ENCODE measurements around the gene ZC3H7A. TPM values are rescaled to one million over a fixed set of nuclear protein-coding genes. Genes with fewer than 3 reads are reported as not detected.

The ZC3H7A gene
- total RNA-seq, 1 experiment from 2014 or later = 70.9 TPM

GRCh38 chr16:11705311-11706025, 91.6 kb downstream of the ZC3H7A start:
- H3K9me3 Mint-ChIP-seq (ENCODE audit: low read depth, unreplicated experiment) = no peaks in the 10 kb centered on the region
- no peak overlapping the region for H3K4me3 Mint-ChIP-seq (ENCODE audit: low read depth, unreplicated experiment)
- intact Hi-C loops (cut with micrococcal nuclease; ENCODE audit: unreplicated experiment) = no loop called here
- no peak for TF ChIP-seq CTCF (IDR thresholded peaks at IDR 0.05; ENCODE audit: unreplicated experiment)
- no peak for DNase-seq
- peak overlapping the region; percentile 18 for H3K27ac Mint-ChIP-seq (ENCODE audit: unreplicated experiment)
- no TSS peak for BruUV-seq (replicated peaks)
- CTCF ChIA-PET = interaction anchor here (0.6 to 1.4 kb wide), 2 partner anchors 10 to 731 kb away, joined by 3 read pairs; no protein-coding TSS in a partner anchor
- no peaks in the 10 kb centered on the region for H3K27me3 Mint-ChIP-seq (ENCODE audit: unreplicated experiment)
- H3K36me3 Mint-ChIP-seq (ENCODE audit: insufficient read depth, unreplicated experiment) = peaks cover 39% of the 10 kb centered on the region
- H3K4me1 Mint-ChIP-seq (ENCODE audit: low read depth, unreplicated experiment) = peaks cover 9% of the 10 kb centered on the region

Other genes with a start within 250 kb of the ZC3H7A start
- gene LITAF, start 210.3 kb downstream of the ZC3H7A start, total RNA-seq (2022) = 328 and 443 TPM in 2 replicates
- 26.0 and 31.3 TPM in 2 replicates for gene SNN, start 128.8 kb downstream of the ZC3H7A start, total RNA-seq (2022)
- gene TXNDC11, start 54.4 kb downstream of the ZC3H7A start, total RNA-seq (2022) = 51.3 and 52.1 TPM in 2 replicates
- 239 and 247 TPM in 2 replicates for gene RSL1D1, start 54.3 kb upstream of the ZC3H7A start, total RNA-seq (2022)
- gene GSPT1, start 118.7 kb upstream of the ZC3H7A start, total RNA-seq (2022) = 221 and 223 TPM in 2 replicates
- gene NPIPB2, start 144.8 kb upstream of the ZC3H7A start, total RNA-seq (2022) = 16.2 and 21.3 TPM in 2 replicates
- gene TNFRSF17, start 168.0 kb upstream of the ZC3H7A start, total RNA-seq (2022) = not detected in 2 replicates
- 18.5 and 18.7 TPM in 2 replicates for gene SNX29, start 179.5 kb upstream of the ZC3H7A start, total RNA-seq (2022)

Measured in Calu3 (cell line).